ENCODE measurements around the gene ZFYVE27. TPM values are rescaled to one million over a fixed set of nuclear protein-coding genes. Genes with fewer than 3 reads are reported as not detected.

The ZFYVE27 gene
- 17.5 to 27.1 TPM (median 24.9 TPM) in 5 replicates for total RNA-seq (2022; extraction: Qiagen RNA extraction)

GRCh38 chr10:97736902-97737769 is at the start of gene ZFYVE27:
Gene ZFYVE27 (plus strand): TSS chr10:97737128. CDS start chr10:97738478, 1,350 bp downstream.

GRCh38 chr10:97713339-97713825 is 23.5 kb upstream of the ZFYVE27 start, which contains the start of gene MARVELD1:
Gene MARVELD1 (plus strand): TSS chr10:97713730. CDS start chr10:97713877, 147 bp downstream.

GRCh38 chr10:97771913-97772823 is 35.2 kb downstream of the ZFYVE27 start, which contains the start of gene SFRP5:
Gene SFRP5 (minus strand): TSS chr10:97771999. CDS start chr10:97771833, 166 bp downstream.

Other genes starting within 250 kb of the ZFYVE27 start
- 42.0 to 51.0 TPM (median 48.0 TPM) in 5 replicates for gene MMS19, start 238.7 kb upstream of the ZFYVE27 start, total RNA-seq (2022; extraction: Qiagen RNA extraction)
- gene UBTD1, start 238.2 kb upstream of the ZFYVE27 start, total RNA-seq (2022; extraction: Qiagen RNA extraction) = 14.9 to 21.2 TPM (median 19.4 TPM) in 5 replicates
- 3.6 to 6.0 TPM (median 4.7 TPM) in 5 replicates for gene ANKRD2, start 164.3 kb upstream of the ZFYVE27 start, total RNA-seq (2022; extraction: Qiagen RNA extraction)
- gene HOGA1, start 152.7 kb upstream of the ZFYVE27 start, total RNA-seq (2022; extraction: Qiagen RNA extraction) = 0.76 to 1.8 TPM (median 1.1 TPM) in 5 replicates
- 0.10 TPM in 1 of 5 replicates, not detected in the others for gene C10orf62, start 147.4 kb upstream of the ZFYVE27 start, total RNA-seq (2022; extraction: Qiagen RNA extraction)
- 6.7 to 8.7 TPM (median 7.6 TPM) in 5 replicates for gene MORN4, start 103.6 kb upstream of the ZFYVE27 start, total RNA-seq (2022; extraction: Qiagen RNA extraction)
- gene PI4K2A, start 96.5 kb upstream of the ZFYVE27 start, total RNA-seq (2022; extraction: Qiagen RNA extraction) = 25.3 to 30.3 TPM (median 28.6 TPM) in 5 replicates
- 67.2 to 122 TPM (median 92.9 TPM) in 5 replicates for gene AVPI1, start 49.9 kb upstream of the ZFYVE27 start, total RNA-seq (2022; extraction: Qiagen RNA extraction)
- 38.2 to 49.0 TPM (median 42.4 TPM) in 5 replicates for gene MARVELD1, start 23.4 kb upstream of the ZFYVE27 start, total RNA-seq (2022; extraction: Qiagen RNA extraction)
- 1.2 to 2.8 TPM (median 2.4 TPM) in 5 replicates for gene SFRP5, start 34.9 kb downstream of the ZFYVE27 start, total RNA-seq (2022; extraction: Qiagen RNA extraction)
- gene GOLGA7B, start 112.7 kb downstream of the ZFYVE27 start, total RNA-seq (2022; extraction: Qiagen RNA extraction) = 3.5 to 5.4 TPM (median 4.6 TPM) in 5 replicates